ENCODE data around the gene GSN. TPM values are rescaled to one million over a fixed set of nuclear protein-coding genes. Genes with fewer than 3 reads are reported as not detected.
A peak's percentile ranks its signal among the peaks of the same experiment; 100 is the strongest.

The GSN gene
- total RNA-seq, 4 donors from 2014 or later: 3,140 to 6,734 (median 4,294) TPM

GRCh38 chr9:121279776-121280388 lies 11.9 kb downstream of the GSN start:
- no peak for ATAC-seq (ENCODE audit: low FRiP score)
- TF ChIP-seq, protein P1, sequence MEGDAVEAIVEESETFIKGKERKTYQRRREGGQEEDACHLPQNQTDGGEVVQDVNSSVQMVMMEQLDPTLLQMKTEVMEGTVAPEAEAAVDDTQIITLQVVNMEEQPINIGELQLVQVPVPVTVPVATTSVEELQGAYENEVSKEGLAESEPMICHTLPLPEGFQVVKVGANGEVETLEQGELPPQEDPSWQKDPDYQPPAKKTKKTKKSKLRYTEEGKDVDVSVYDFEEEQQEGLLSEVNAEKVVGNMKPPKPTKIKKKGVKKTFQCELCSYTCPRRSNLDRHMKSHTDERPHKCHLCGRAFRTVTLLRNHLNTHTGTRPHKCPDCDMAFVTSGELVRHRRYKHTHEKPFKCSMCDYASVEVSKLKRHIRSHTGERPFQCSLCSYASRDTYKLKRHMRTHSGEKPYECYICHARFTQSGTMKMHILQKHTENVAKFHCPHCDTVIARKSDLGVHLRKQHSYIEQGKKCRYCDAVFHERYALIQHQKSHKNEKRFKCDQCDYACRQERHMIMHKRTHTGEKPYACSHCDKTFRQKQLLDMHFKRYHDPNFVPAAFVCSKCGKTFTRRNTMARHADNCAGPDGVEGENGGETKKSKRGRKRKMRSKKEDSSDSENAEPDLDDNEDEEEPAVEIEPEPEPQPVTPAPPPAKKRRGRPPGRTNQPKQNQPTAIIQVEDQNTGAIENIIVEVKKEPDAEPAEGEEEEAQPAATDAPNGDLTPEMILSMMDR (IDR thresholded peaks at IDR 0.05): no peak
- no peak for DNase-seq (ENCODE audit: low spot score)

DNA sequence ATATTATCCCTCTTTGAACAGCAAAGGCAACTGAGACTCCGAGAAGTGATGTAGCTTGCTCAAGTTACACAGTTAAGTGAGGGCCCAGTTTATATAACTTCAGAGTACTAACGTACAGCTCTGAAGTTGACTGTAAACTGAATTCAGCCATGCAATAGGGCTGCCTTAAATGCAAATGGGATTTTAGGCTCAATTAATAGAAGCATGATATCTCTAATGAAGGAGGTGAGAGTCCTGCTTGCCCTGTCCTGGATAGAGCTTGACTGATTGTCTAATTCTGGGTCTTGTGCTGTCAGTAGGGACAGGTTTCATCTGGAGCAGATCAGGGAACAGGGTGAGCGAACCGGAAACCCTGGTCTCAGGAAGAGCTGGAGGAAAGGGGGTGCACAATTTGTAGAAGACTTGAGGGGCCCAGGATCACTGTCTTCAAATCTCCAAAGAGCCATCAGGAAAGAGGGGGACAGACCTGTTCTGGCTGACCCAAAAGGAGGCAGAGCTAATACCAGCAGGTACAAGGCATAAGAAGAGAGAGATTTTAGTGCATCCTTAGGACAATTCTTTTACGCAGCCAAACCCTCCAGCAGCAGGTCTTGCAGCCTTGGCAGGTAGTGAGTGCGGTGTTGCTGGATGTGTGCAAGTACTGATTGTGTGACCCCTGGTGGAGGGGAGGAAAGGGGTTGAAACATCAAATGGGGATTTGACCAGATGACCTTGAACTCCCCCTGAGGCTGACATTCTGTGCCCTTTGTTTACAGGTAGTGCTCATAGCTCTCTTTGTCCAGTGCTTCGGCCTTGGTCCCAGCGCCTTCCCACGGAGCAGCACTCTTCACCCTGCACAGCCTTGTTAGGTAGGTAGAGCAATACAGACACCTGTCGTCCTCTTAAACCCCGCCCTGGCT lies 13.0 kb downstream of the GSN start:
- TF ChIP-seq, protein P1 (IDR thresholded peaks at IDR 0.05): no peak
- ATAC-seq (ENCODE audit: low FRiP score) (no peak), DNase-seq (ENCODE audit: low spot score) (no peak)

DNA sequence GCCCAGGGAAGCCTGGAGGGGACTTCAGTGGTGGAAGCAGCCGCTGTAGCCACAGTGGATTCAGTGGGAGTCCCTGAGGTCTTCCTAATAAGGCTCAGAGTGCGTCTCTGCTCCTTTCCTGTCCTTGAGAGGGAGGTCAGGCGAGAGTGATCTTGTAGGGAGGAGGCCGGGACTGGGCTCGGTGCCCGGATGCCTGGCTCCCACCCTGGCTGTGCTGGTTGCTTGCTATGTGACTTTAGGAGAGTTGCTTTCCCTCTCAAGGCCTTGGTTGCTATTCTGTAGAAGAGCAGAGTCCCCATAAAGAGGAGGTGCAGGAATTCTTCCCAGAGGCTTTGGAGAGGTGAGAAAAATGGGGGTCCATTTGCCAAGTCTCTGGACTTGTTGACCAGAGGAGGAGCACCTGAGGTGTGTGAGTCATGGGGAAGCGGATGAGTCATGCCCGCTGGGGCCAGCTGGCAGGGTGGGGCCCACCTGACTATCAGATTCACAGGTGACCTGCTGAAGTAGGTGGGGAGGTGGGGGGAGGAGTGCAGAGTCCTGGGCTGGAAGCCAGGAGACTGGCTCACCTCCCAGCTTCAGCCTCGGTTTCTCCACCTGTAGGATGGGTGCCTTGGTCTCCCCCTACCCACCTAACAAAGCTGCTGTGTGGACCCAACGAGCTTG lies 13.8 kb downstream of the GSN start:
- TF ChIP-seq, protein P1 (IDR thresholded peaks at IDR 0.05): no peak
- DNase-seq (ENCODE audit: low spot score): peak; percentile 56
- peak; percentile 48 for ATAC-seq (ENCODE audit: low FRiP score)

DNA sequence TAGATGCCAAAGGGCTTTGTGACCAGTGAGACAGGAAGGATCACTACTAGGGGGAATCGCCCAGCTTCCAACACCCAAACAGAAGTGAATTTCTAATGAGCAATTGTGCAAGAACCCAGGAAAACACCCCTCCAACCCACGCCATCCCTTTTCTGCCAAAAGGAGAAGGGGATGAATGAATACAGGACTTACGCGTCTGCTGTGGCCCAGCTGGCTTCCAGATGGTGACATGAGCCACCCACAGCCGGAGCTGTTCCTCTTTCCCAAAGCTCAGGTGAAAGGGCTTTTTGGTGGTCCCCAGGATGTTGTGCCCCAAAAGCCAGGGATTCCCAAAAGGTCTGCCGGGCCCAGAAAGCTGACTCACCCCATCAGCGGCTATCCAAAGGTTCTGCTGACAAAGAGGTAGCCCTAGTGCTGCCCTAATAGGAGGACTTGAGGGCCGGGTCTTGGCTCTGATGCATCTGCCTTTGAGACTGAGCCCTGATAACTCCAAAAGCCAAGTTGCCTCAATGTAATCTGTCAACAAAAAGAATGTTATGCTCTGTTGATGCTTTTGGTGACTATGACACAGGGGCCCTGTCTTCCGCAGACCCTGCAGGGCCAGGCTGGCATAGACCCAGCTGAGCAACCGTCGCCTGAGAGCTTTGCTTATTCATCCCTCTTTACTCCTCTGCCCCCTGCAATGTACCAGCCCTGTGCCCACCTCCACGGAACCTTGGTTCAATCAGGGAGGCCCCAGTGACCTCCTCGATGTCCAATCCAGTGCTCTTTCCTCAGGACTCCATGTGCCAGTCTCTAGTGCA lies 14.5 kb downstream of the GSN start:
- ATAC-seq (ENCODE audit: low FRiP score): peak; percentile 59
- TF ChIP-seq, protein P1 (IDR thresholded peaks at IDR 0.05): no peak
- no peak for DNase-seq (ENCODE audit: low spot score)

DNA sequence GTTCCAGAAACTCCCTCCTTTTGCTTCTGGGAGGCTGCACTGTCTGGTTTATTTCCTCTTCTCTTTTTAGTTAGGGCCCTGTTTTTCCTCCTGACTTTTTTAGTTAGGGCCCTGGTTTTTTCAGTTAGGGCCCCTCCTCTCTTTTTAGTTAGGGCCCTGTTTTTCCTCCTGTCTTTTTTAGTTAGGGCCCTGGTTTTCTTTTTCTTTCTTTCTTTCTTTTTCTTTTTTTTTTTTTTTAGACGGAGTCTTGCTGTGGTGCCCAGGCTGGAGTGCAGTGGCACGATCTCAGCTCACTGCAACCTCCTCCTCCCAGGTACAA lies 15.1 kb downstream of the GSN start:
- TF ChIP-seq, protein P1 (IDR thresholded peaks at IDR 0.05): no peak
- DNase-seq (ENCODE audit: low spot score) (no peak), ATAC-seq (ENCODE audit: low FRiP score) (no peak)

DNA sequence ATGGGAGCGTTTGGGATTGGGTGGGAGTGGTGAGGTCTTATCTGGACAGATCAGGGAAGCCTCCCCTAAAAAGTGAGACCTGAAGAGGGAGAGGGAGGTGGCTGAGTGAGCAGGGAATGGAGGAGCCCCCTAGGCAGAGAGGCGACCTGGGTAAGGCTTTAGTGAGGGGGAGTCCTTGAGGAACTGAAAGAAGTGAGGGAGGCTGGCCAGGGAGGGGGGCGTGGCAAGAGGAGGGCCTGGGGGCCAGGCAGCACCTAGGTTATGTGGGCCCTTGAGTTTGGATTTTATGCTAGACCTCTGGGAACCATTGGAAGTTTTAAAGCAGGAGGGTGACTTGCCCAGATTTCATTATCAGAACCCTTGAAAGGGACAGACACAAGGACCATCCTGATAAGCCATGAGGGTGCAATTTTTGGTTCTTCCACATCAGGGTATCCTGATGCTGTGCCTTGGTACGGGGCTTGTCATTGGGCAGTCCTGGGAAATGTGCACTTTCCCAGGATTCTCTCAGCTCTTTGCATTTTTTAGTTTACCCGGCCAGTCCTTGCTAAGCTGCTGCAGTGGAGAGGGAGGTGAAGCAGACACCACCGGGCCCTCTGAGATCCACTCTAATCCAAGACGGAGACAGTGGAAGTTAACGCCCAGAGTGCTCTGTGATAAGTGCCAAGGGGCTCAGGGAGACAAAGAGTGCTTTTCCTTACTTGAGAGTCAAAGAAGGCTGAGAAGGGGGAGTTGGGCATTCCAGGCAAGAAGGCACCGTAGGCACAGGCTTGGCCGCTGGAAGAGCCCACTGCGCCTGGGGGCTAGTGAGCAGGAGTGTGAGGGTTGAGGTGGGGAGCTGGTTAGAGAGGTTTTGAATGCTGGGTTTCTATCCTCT lies 16.1 kb downstream of the GSN start:
- DNase-seq (ENCODE audit: low spot score): no peak

More for the DNA sequence above, 16.1 kb downstream of the GSN start:
- TF ChIP-seq, protein P1 (IDR thresholded peaks at IDR 0.05): no peak
- no peak for ATAC-seq (ENCODE audit: low FRiP score)
